Mucosa of descending colon (tissue), 3 donors: Measurements from ENCODE around the gene CUL3. TPM values are rescaled to one million over a fixed set of nuclear protein-coding genes. Genes with fewer than 3 reads are reported as not detected.

ENCODE experiments used
- ATAC-seq: fragments of 200-7000 bp; cut with Tn5 transposase; one replicate; pipeline ENCODE4 v1.9.1; 2020; ENCODE audit warnings: mild to moderate bottlenecking, moderate library complexity
- DNase-seq, 3 donors: peaks; one replicate each; pipeline ENCODE4 v3.0.0-alpha.2; 2020
- H3K36me3 ChIP-seq: fragments of 200-600 bp; one replicate; pipeline ENCODE4 v1.8.0; 2021; ENCODE audit warnings: low read depth, mild to moderate bottlenecking
- H3K4me1 ChIP-seq: fragments of 200-600 bp; one replicate; pipeline ENCODE4 v1.8.0; 2021; ENCODE audit warnings: low read depth, mild to moderate bottlenecking
- H3K4me3 ChIP-seq: fragments of 200-600 bp; one replicate; pipeline ENCODE4 v1.8.0; 2021; ENCODE audit warnings: mild to moderate bottlenecking
- H3K9me3 ChIP-seq: fragments of 200-600 bp; one replicate; pipeline ENCODE4 v1.8.0; 2021; ENCODE audit warnings: mild to moderate bottlenecking
- CTCF ChIP-seq: fragments of 200-600 bp; IDR thresholded peaks from one replicate; pipeline ENCODE4 v1.8.0; 2022; ENCODE audit warnings: antibody characterized with exemption, mild to moderate bottlenecking
- intact Hi-C, 2 donors: fragments of 100-400 bp; cut with DNase I in 1 of 2; cut with micrococcal nuclease in 1 of 2; formaldehyde crosslinking; loops; one replicate each; pipeline versions ENCODE4 v1.11.0 to v1.11.1; 2022; cut with DNase I, micrococcal nuclease
- total RNA-seq, 3 donors: library from RNA; stranded (reverse); fragmentation: NEBNext Ultra II Directional in 2 of 3; extraction: Animal tissue kit (Norgen Biotek cat#: 25700) in 2 of 3; gene quantifications; one replicate each; pipeline versions ENCODE4 v1.2.1 to v1.2.4, GENCODE V29; 2021 to 2023
- donor health status: DM: no; HTN: no; CAD: no; lungs with moderate emphysema.
- donor health status: DM: no; HTN: no; CAD: no.
- donor health status: DM: no; HTN: yes; CAD: no.

Gene CUL3
- total RNA-seq, 3 donors from 2014 or later = 77.3 to 83.5 (median 79.0) TPM

GRCh38 chr2:224457408-224458096 lies 127.6 kb downstream of the CUL3 start:
- no peaks in the 10 kb centered on the region for H3K9me3 ChIP-seq
- intact Hi-C loops = no loop called here
- no peak for ATAC-seq
- no peaks in the 10 kb centered on the region for H3K4me1 ChIP-seq
- DNase-seq = no peak
- no peak overlapping the region for H3K4me3 ChIP-seq
- no peaks in the 10 kb centered on the region for H3K36me3 ChIP-seq
- TF ChIP-seq CTCF = no peak

GRCh38 chr2:224453892-224454291 lies 131.3 kb downstream of the CUL3 start:
- no peak for TF ChIP-seq CTCF

GRCh38 chr2:224449212-224450147 lies 135.7 kb downstream of the CUL3 start:
- peak in 1 of 3 donors; percentile 25 for DNase-seq
- Histone ChIP-seq H3K36me3 (no peaks in the 10 kb centered on the region), H3K4me3 (no peak overlapping the region), H3K4me1 (no peaks in the 10 kb centered on the region), H3K9me3 (no peaks in the 10 kb centered on the region)
- intact Hi-C loops = no loop called here
- no peak for TF ChIP-seq CTCF
- peak; percentile 67 for ATAC-seq

More at GRCh38 chr2:224453892-224454291, 131.3 kb downstream of the CUL3 start:
- ATAC-seq = no peak
- Histone ChIP-seq H3K4me1 (no peaks in the 10 kb centered on the region), H3K9me3 (no peaks in the 10 kb centered on the region), H3K4me3 (no peak overlapping the region), H3K36me3 (no peaks in the 10 kb centered on the region)
- intact Hi-C loops = no loop called here
- DNase-seq = no peak

GRCh38 chr2:224448236-224448635 lies 136.9 kb downstream of the CUL3 start:
- Histone ChIP-seq H3K36me3 (no peaks in the 10 kb centered on the region), H3K9me3 (no peaks in the 10 kb centered on the region), H3K4me1 (no peaks in the 10 kb centered on the region), H3K4me3 (no peak overlapping the region)
- DNase-seq (no peak), ATAC-seq (no peak)
- intact Hi-C loops = no loop called here
- no peak for TF ChIP-seq CTCF

- no peak overlapping the region for H3K4me3 ChIP-seq
- H3K9me3 ChIP-seq = no peaks in the 10 kb centered on the region
- no peaks in the 10 kb centered on the region for H3K36me3 ChIP-seq
- intact Hi-C loops = no loop called here
- ATAC-seq = no peak
- H3K4me1 ChIP-seq = no peaks in the 10 kb centered on the region
- no peak for DNase-seq
- TF ChIP-seq CTCF = no peak
These were observed 140.4 kb downstream of the CUL3 start for GRCh38 chr2:224444783-224445182.
